GM12878 (cell line): ENCODE data around the gene RER1. TPM values are rescaled to one million over a fixed set of nuclear protein-coding genes. Genes with fewer than 3 reads are reported as not detected.

Source experiments
- ATAC-seq: fragments of 200-7000 bp; cut with Tn5 transposase; 3 replicates; pipeline ENCODE4 v1.9.1; 2020; ENCODE audit warnings: mild to moderate bottlenecking, moderate library complexity
- BruUV-seq: library from RNA; stranded (reverse); fragments of 400-500 nt; replicated peaks from 2 replicates; lab custom pipeline; 2021; lab: Mats Ljungman, UMichigan
- CTCF ChIA-PET: fragments of 300-600 bp; sonication (Branson Sonifier 250); formaldehyde crosslinking; extraction: SDS; loops from one replicate; lab custom pipeline; 2021; ENCODE audit warnings: inconsistent platforms; lab: Yijun Ruan, JAX
- POLR2A ChIA-PET: fragments of 350-600 bp; formaldehyde crosslinking; extraction: SDS; loops from one replicate; lab custom pipeline; 2021; ENCODE audit warnings: inconsistent platforms; lab: Charles Lee
- RAD21 ChIA-PET: fragments of 300-600 bp; sonication (Branson Sonifier 250); formaldehyde crosslinking; loops from one replicate; lab custom pipeline; 2023; ENCODE audit warnings: antibody characterized with exemption; ENCODE audit not compliant: unreplicated experiment; lab: Charles Lee
- SMC1A ChIA-PET: fragments of 300-600 bp; sonication (Branson Sonifier 250); formaldehyde crosslinking; loops from one replicate; lab custom pipeline; 2023; ENCODE audit not compliant: unreplicated experiment, uncharacterized antibody; lab: Charles Lee
- DNase-seq: peaks from one replicate; pipeline ENCODE4 v3.0.0-alpha.2; 2011; ENCODE audit warnings: low read depth, low spot score
- FAIRE-seq: peaks from 3 replicates; lab custom pipeline; 2011; peaks lifted over from hg19 to GRCh38; lab: Jason Lieb, UNC
- H2AFZ ChIP-seq: 2 replicates; pipeline ENCODE4 v1.6.0; 2011; ENCODE audit warnings: low read depth, low read length, control low read depth; ENCODE audit not compliant: control insufficient read depth
- H3K27ac ChIP-seq: 2 replicates; pipeline ENCODE4 v1.5.1; 2011; ENCODE audit warnings: control low read depth; ENCODE audit not compliant: control insufficient read depth, insufficient read depth
- H3K27me3 ChIP-seq, 2 experiments: replicated peaks in 1 of 2; 2 replicates each; pipeline versions ENCODE4 v1.6.0 to v1.6.1; 2011; ENCODE audit warnings: low read length in 1 of 2; ENCODE audit not compliant: control insufficient read depth in 2 of 2, insufficient read depth in 2 of 2
- H3K36me3 ChIP-seq, 2 experiments: 2 replicates each; pipeline ENCODE4 v1.5.1; 2011; ENCODE audit warnings: low read length in 1 of 2; ENCODE audit not compliant: control insufficient read depth in 2 of 2, insufficient read depth in 2 of 2
- H3K4me1 ChIP-seq: 2 replicates; pipeline ENCODE4 v1.6.1; 2011; ENCODE audit warnings: mild to moderate bottlenecking, low read length, moderate library complexity, mixed read lengths; ENCODE audit not compliant: control insufficient read depth, insufficient read depth
- H3K4me2 ChIP-seq: 2 replicates; pipeline ENCODE4 v1.6.0; 2011; ENCODE audit warnings: control low read depth; ENCODE audit not compliant: control insufficient read depth, insufficient read depth
- H3K4me3 ChIP-seq: fragments of 200-600 bp; sonication (generic); 2 replicates; pipeline ENCODE4 v1.5.1; 2016
- H3K79me2 ChIP-seq: 2 replicates; pipeline ENCODE4 v1.6.0; 2011; ENCODE audit warnings: low read length; ENCODE audit not compliant: control insufficient read depth, insufficient read depth
- H3K9ac ChIP-seq: 2 replicates; pipeline ENCODE4 v1.8.0; 2011; ENCODE audit warnings: low read length, control low read depth, mixed read lengths; ENCODE audit not compliant: control insufficient read depth, insufficient read depth
- H3K9me3 ChIP-seq: replicated peaks from 3 replicates; pipeline ENCODE4 v1.5.1; 2011; ENCODE audit warnings: mild to moderate bottlenecking, low read length; ENCODE audit not compliant: control insufficient read depth, insufficient read depth
- H4K20me1 ChIP-seq: 2 replicates; pipeline ENCODE4 v1.6.0; 2011; ENCODE audit not compliant: control insufficient read depth, insufficient read depth
- HDAC6 ChIP-seq: fragments of 200-600 bp; sonication (generic); IDR thresholded peaks from one replicate; pipeline ENCODE4 v1.8.0; 2017; ENCODE audit warnings: antibody characterized with exemption; ENCODE audit not compliant: unreplicated experiment
- POLR2A ChIP-seq: IDR thresholded peaks from 2 replicates; pipeline ENCODE4 v1.6.1; 2011; ENCODE audit warnings: low read depth, mild to moderate bottlenecking, low read length
- TCF7 ChIP-seq: IDR thresholded peaks from 2 replicates; pipeline ENCODE4 v1.6.1; 2014; ENCODE audit warnings: antibody characterized with exemption, borderline replicate concordance
- WGBS: methylation state at CpG from one replicate; pipeline ENCODE4 v1.1.6; 2016; ENCODE audit warnings: low lambda C conversion rate; ENCODE audit not compliant: insufficient replicate concordance, insufficient coverage; ENCODE audit errors: missing lambda C conversion rate; 5-methylcytosine and 5-hydroxymethylcytosine counted together
- in situ Hi-C: fragments of 300-500 bp; cut with MboI; formaldehyde crosslinking; loops from 9 replicates; pipeline ENCODE4 v1.14.3; 2018; ENCODE audit warnings: mixed read lengths
- intact Hi-C: fragments of 100-400 bp; cut with micrococcal nuclease; formaldehyde crosslinking; loops from one replicate; pipeline ENCODE4 v1.14.2; 2022; ENCODE audit not compliant: unreplicated experiment
- polyA plus RNA-seq, 11 experiments: library from polyadenylated mRNA; depleted of rRNA in 4 of 11; unstranded in 6 of 11; stranded (reverse) in 5 of 11; fragments of >200 nt; fragmentation: Nextera tagmentation in 4 of 11; fragmentation: Illumina TruSeq in 1 of 11; extraction: Ambion mirVana in 4 of 11; extraction: Trizol in 1 of 11; gene quantifications; 1 replicate in 1 of 11; 2 replicates in 10 of 11; pipeline versions ENCODE4 v1.2.1 to v1.2.3, GENCODE V29; 2011 to 2016; ENCODE audit warnings: inconsistent platforms in 2 of 11, missing spikeins in 2 of 11, low read depth in 1 of 11
- total RNA-seq, 4 experiments: library from RNA; depleted of rRNA in 3 of 4; stranded (reverse); fragments of >200 nt in 3 of 4; fragmentation: Illumina TruSeq in 1 of 4; extraction: Trizol in 1 of 4; gene quantifications; 2 replicates each; pipeline versions ENCODE4 v1.2.1 to v1.2.3, GENCODE V29; 2013 to 2021

Gene RER1
- total and polyA plus RNA-seq, 10 of the 15 experiments (the other 5 are each of a cell fraction or from before 2014, with no cell fraction given), result 29.2 to 274 (median 136) TPM

- H3K36me3 ChIP-seq, result peaks cover 15 to 23% of the 10 kb centered on the region in 2 experiments
- intact Hi-C loops, result no loop called here
- ChIA-PET POLR2A (interaction anchor here (1.3 kb wide), 1 partner anchor 15 kb away, joined by 6 read pairs; no protein-coding TSS in a partner anchor), CTCF (interaction anchor here (0.6 to 1.1 kb wide), 2 partner anchors 17 to 201 kb away, joined by 3 to 4 read pairs; partner anchors contain the start of gene FAAP20), RAD21 (no interaction called here), SMC1A (no interaction called here)
- H4K20me1 ChIP-seq, result no peaks in the 10 kb centered on the region
- DNase-seq (no peak), FAIRE-seq (no peak), ATAC-seq (no peak)
- no peak overlapping the region for H3K4me2 ChIP-seq
- H2AFZ ChIP-seq, result no peak overlapping the region
- no TSS peak for BruUV-seq
- no peak overlapping the region for H3K27ac ChIP-seq
- H3K4me1 ChIP-seq, result peaks cover 9% of the 10 kb centered on the region
- no peaks in the 10 kb centered on the region for H3K27me3 ChIP-seq
- WGBS, result 87% methylated on average over 5 of the region's 5 CpGs
- peaks cover 36% of the 10 kb centered on the region for H3K79me2 ChIP-seq
- in situ Hi-C loops, result no loop called here
- peak; percentile 9; the same call in 1 of the 2 replicates for TF ChIP-seq POLR2A
- TF ChIP-seq TCF7, result no peak
- no peak overlapping the region for H3K4me3 ChIP-seq
- H3K9me3 ChIP-seq, result no peaks in the 10 kb centered on the region
- H3K9ac ChIP-seq, result no peak overlapping the region
Observed at GRCh38 chr1:2396476-2396875, 4.8 kb downstream of the RER1 start.

- no TSS peak for BruUV-seq
- H3K4me1 ChIP-seq, result peaks cover 9% of the 10 kb centered on the region
- whole genome bisulfite sequencing, result 97% methylated on average over 19 of the region's 19 CpGs
- SMC1A ChIA-PET, result no interaction called here
- H4K20me1 ChIP-seq, result no peaks in the 10 kb centered on the region
- H2AFZ ChIP-seq, result no peak overlapping the region
- DNase-seq, result no peak
- no peak overlapping the region for H3K4me2 ChIP-seq
- no peaks in the 10 kb centered on the region for H3K9me3 ChIP-seq
- ATAC-seq, result no peak
- peak; percentile 56; the same call in 1 of the 2 replicates for TF ChIP-seq POLR2A
- no peak for TF ChIP-seq HDAC6
- CTCF ChIA-PET, result interaction anchor here (1.1 kb wide), 1 partner anchor 202 kb away, joined by 4 read pairs; the partner anchor contains the start of gene FAAP20
- no peak for FAIRE-seq
- POLR2A ChIA-PET, result no interaction called here
- in situ Hi-C loops (no loop called here), intact Hi-C loops (no loop called here)
- no peaks in the 10 kb centered on the region for H3K27me3 ChIP-seq
- H3K36me3 ChIP-seq, result peaks cover 15 to 29% of the 10 kb centered on the region in 2 experiments
- H3K27ac ChIP-seq, result no peak overlapping the region
- RAD21 ChIA-PET, result no interaction called here
- no peak overlapping the region for H3K9ac ChIP-seq
- peaks cover 31% of the 10 kb centered on the region for H3K79me2 ChIP-seq
- H3K4me3 ChIP-seq, result no peak overlapping the region
Observed at GRCh38 chr1:2397007-2397679, 5.5 kb downstream of the RER1 start.
